Muscle layer of duodenum (tissue), 2 donors: ENCODE results near the gene OR5P2.
"Not testable (repeated sequence)": the region's sequence is repeated elsewhere in the genome, so short reads cannot be mapped to it uniquely, and the experiment has no call there.

ENCODE experiments used
- H3K27ac ChIP-seq: one replicate; pipeline ENCODE4 v1.7.0; 2013; ENCODE audit warnings: mild to moderate bottlenecking, low read length
- H3K27me3 ChIP-seq: one replicate; pipeline ENCODE4 v1.7.0; 2013; ENCODE audit warnings: low read depth, mild to moderate bottlenecking, control low read depth, low read length
- H3K36me3 ChIP-seq, 2 donors: one replicate each; pipeline ENCODE4 v1.7.0; 2013; ENCODE audit warnings: low read length in 2 of 2, control low read depth in 1 of 2, mild to moderate bottlenecking in 1 of 2; ENCODE audit not compliant: insufficient read depth in 2 of 2, control insufficient read depth in 1 of 2
- H3K4me1 ChIP-seq, 2 donors: one replicate each; pipeline ENCODE4 v1.7.0; 2013; ENCODE audit warnings: low read length in 2 of 2, mild to moderate bottlenecking in 2 of 2, control low read depth in 1 of 2, moderate library complexity in 1 of 2; ENCODE audit not compliant: insufficient read depth in 2 of 2, control insufficient read depth in 1 of 2
- H3K4me3 ChIP-seq, 2 donors: one replicate each; pipeline ENCODE4 v1.7.0; 2013; ENCODE audit warnings: low read length in 2 of 2, low read depth in 1 of 2, mild to moderate bottlenecking in 1 of 2
- H3K9me3 ChIP-seq, 2 donors: one replicate each; pipeline ENCODE4 v1.7.0; 2013; ENCODE audit warnings: low read length in 2 of 2, control low read depth in 1 of 2, mild to moderate bottlenecking in 1 of 2; ENCODE audit not compliant: control insufficient read depth in 1 of 2
- donor health status: healthy.

OR5P2 gene, protein sequence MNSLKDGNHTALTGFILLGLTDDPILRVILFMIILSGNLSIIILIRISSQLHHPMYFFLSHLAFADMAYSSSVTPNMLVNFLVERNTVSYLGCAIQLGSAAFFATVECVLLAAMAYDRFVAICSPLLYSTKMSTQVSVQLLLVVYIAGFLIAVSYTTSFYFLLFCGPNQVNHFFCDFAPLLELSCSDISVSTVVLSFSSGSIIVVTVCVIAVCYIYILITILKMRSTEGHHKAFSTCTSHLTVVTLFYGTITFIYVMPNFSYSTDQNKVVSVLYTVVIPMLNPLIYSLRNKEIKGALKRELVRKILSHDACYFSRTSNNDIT

DNA sequence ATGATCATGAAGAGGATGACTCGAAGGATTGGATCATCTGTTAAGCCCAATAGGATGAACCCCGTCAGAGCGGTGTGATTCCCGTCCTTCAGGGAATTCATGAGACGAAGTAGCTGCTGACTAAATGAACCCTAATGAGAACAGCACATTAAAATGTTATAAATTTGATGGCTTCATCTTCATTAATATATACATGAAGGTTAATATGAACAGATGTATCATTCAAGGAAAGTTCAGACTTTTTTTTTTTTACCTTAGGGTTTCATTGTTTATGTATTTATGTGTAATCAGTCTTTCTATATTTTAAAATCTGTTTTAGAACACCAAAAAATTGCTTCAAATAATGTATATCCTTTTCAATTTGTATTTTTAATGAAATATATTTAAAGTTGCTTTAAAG is at the start of gene OR5P2:
Gene OR5P2 (minus strand): TSS at position 101 of the 400 bp plus-strand sequence. CDS start 0 bp downstream, at position 101.
- peaks cover 0 to 2% of the 10 kb centered on the region in 2 donors for H3K9me3 ChIP-seq
- no peaks in the 10 kb centered on the region for H3K27me3 ChIP-seq
- no peak within 1 kb of the TSS for H3K27ac ChIP-seq
- H3K4me1 ChIP-seq = no peaks in the 10 kb centered on the region
- H3K36me3 ChIP-seq = no peaks in the 10 kb centered on the region
- no peak within 1 kb of the TSS for H3K4me3 ChIP-seq

- Histone ChIP-seq H3K36me3 (no peaks in the 10 kb centered on the region), H3K27me3 (no peaks in the 10 kb centered on the region), H3K27ac (no peak overlapping the region), H3K4me1 (no peaks in the 10 kb centered on the region), H3K4me3 (no peak overlapping the region), H3K9me3 (no peaks in the 10 kb centered on the region)
These were observed 49.3 kb upstream of the OR5P2 start for GRCh38 chr11:7846003-7846402.

GRCh38 chr11:7844986-7845385 is 48.2 kb upstream of the OR5P2 start:
- H3K36me3 ChIP-seq = no peaks in the 10 kb centered on the region
- no peak overlapping the region for H3K4me3 ChIP-seq
- no peaks in the 10 kb centered on the region for H3K27me3 ChIP-seq
- no peaks in the 10 kb centered on the region for H3K4me1 ChIP-seq
- H3K27ac ChIP-seq = no peak overlapping the region
- no peaks in the 10 kb centered on the region for H3K9me3 ChIP-seq

DNA sequence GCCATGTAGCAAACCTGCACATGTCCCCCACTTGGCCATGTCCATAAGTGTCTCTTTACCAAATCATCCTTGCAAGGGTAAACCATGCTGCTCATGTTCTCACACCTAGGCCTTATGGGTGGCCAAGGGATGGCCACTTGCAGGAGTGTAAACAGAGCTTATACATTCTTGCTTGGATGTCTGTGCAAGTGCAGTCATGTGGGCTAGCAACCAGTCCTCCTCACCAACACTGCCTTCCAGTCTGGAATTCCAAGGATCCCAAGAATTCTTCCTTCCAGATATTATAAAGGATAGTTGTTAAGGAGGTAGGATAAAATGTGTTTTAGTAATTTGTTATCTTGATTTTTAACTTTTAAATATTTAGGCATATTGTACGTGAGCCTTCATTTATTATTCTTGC is 47.8 kb upstream of the OR5P2 start:
- H3K27ac ChIP-seq = no peak overlapping the region
- no peaks in the 10 kb centered on the region for H3K36me3 ChIP-seq
- no peaks in the 10 kb centered on the region for H3K4me1 ChIP-seq
- no peaks in the 10 kb centered on the region for H3K9me3 ChIP-seq
- no peaks in the 10 kb centered on the region for H3K27me3 ChIP-seq
- no peak overlapping the region for H3K4me3 ChIP-seq

- no peaks in the 10 kb centered on the region for H3K27me3 ChIP-seq
- H3K27ac ChIP-seq = no peak overlapping the region
- H3K4me3 ChIP-seq = no peak overlapping the region
- no peaks in the 10 kb centered on the region for H3K4me1 ChIP-seq
- H3K9me3 ChIP-seq = no peaks in the 10 kb centered on the region
- H3K36me3 ChIP-seq = no peaks in the 10 kb centered on the region
These were observed 43.8 kb upstream of the OR5P2 start for GRCh38 chr11:7840578-7840977.

GRCh38 chr11:7833527-7833926 is 36.8 kb upstream of the OR5P2 start:
- Histone ChIP-seq H3K4me3 (no peak overlapping the region), H3K36me3 (no peaks in the 10 kb centered on the region), H3K27ac (no peak overlapping the region), H3K4me1 (no peaks in the 10 kb centered on the region), H3K9me3 (no peaks in the 10 kb centered on the region), H3K27me3 (no peaks in the 10 kb centered on the region)

DNA sequence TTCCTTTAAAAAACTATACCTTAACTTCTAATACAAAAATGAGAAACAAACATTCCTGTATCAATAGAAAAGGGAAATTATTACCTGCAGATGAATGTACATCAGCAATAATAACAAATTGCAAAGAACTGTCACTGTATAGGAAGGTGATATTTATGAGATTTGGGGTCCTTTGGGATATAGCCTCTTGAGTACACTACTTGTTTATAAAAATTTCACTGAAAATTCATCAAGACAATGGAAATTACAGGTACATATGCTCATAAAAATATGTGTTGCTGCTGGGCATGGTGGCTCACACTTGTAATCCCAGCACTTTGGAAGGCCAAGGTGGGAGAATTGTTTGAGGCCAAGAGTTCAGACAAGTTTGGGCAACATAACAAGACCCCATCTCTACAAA is 34.0 kb upstream of the OR5P2 start, which contains the start of gene OR5P3:
Gene OR5P3 (minus strand): TSS at position 101 of the 400 bp plus-strand sequence.
- H3K4me1 ChIP-seq = no peaks in the 10 kb centered on the region
- no peaks in the 10 kb centered on the region for H3K36me3 ChIP-seq
- no peak within 1 kb of the TSS for H3K4me3 ChIP-seq
- no peaks in the 10 kb centered on the region for H3K9me3 ChIP-seq
- H3K27ac ChIP-seq = no peak within 1 kb of the TSS
- no peaks in the 10 kb centered on the region for H3K27me3 ChIP-seq

DNA sequence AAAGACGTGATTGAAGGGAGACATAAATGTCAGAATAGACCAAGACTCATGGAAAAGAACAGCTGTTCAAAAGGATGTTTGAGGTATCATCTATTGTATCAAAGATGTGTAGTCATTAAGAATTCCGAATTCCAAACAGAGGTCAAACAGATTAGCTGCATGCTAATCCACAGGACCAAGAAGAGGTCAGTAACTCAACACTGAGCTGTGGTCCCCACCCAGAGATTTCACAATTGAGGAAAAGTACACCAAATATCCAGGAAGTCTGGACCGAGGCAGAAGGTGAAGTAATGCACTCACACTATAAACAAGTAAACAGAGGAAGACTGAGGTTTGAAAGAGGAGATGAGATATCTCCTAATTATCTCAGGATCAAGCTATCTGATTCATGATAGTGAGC is 29.6 kb upstream of the OR5P2 start:
- Histone ChIP-seq H3K27me3 (no peaks in the 10 kb centered on the region), H3K27ac (no peak overlapping the region), H3K36me3 (no peaks in the 10 kb centered on the region), H3K4me3 (no peak overlapping the region), H3K4me1 (no peaks in the 10 kb centered on the region), H3K9me3 (no peaks in the 10 kb centered on the region)

- H3K4me1 ChIP-seq, H3K36me3 ChIP-seq, H3K27me3 ChIP-seq, H3K4me3 ChIP-seq, H3K27ac ChIP-seq: not testable (repeated sequence)
- peaks cover 0 to 16% of the 10 kb centered on the region in 2 donors for H3K9me3 ChIP-seq
These were observed 23.7 kb upstream of the OR5P2 start for GRCh38 chr11:7820417-7820816.

DNA sequence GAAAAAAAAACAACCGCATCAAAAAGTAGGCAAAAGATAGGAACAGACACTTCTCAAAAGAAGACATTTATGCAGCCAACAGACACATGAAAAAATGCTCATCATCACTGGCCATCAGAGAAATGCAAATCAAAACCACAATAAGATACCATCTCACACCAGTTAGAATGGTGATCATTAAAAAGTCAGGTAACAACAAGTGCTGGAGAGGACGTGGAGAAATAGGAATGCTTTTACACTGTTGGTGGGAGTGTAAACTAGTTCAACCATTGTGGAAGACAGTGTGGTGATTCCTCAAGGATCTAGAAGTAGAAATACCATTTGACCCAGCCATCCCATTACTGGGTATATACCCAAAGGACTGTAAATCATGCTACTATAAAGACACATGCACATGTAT is 18.2 kb upstream of the OR5P2 start:
- not testable (repeated sequence) for H3K27me3 ChIP-seq, H3K4me3 ChIP-seq, H3K4me1 ChIP-seq, H3K36me3 ChIP-seq, H3K27ac ChIP-seq
- peaks cover 0 to 20% of the 10 kb centered on the region in 2 donors for H3K9me3 ChIP-seq

GRCh38 chr11:7810301-7810700 is 13.6 kb upstream of the OR5P2 start:
- not testable (repeated sequence) for H3K27ac ChIP-seq, H3K4me1 ChIP-seq, H3K27me3 ChIP-seq, H3K4me3 ChIP-seq, H3K36me3 ChIP-seq
- peaks cover 0 to 30% of the 10 kb centered on the region in 2 donors for H3K9me3 ChIP-seq

- Histone ChIP-seq H3K27ac (no peak overlapping the region), H3K36me3 (no peaks in the 10 kb centered on the region), H3K27me3 (no peaks in the 10 kb centered on the region), H3K4me1 (no peaks in the 10 kb centered on the region), H3K4me3 (no peak overlapping the region), H3K9me3 (peaks cover 0 to 2% of the 10 kb centered on the region in 2 donors)
These were observed 3.5 kb downstream of the OR5P2 start for GRCh38 chr11:7793233-7793632.
